Measurements from ENCODE around the gene COX7A1. TPM values are rescaled to one million over a fixed set of nuclear protein-coding genes. Genes with fewer than 3 reads are reported as not detected.

COX7A1 gene
- total RNA-seq, 6 experiments from 2014 or later, result 59.8 to 139 (median 85.5) TPM

GRCh38 chr19:36128392-36128736, 23.9 kb downstream of the COX7A1 start:
- H3K27ac Mint-ChIP-seq, result peak overlapping the region; percentile 93
- DNase-seq, result no peak
- H3K36me3 Mint-ChIP-seq (ENCODE audit: low read depth), result peaks cover 7% of the 10 kb centered on the region
- H3K9me3 Mint-ChIP-seq, result no peaks in the 10 kb centered on the region
- peak overlapping the region; percentile 91 for H3K4me3 Mint-ChIP-seq
- no peaks in the 10 kb centered on the region for H3K27me3 Mint-ChIP-seq (ENCODE audit: insufficient read depth)
- H3K4me1 Mint-ChIP-seq (ENCODE audit: low read depth), result peaks cover 15% of the 10 kb centered on the region
- TF ChIP-seq CTCF (IDR thresholded peaks at IDR 0.05), result no peak

GRCh38 chr19:36125557-36125956, 26.7 kb downstream of the COX7A1 start:
- peaks cover 13% of the 10 kb centered on the region for H3K36me3 Mint-ChIP-seq (ENCODE audit: low read depth)
- no peaks in the 10 kb centered on the region for H3K9me3 Mint-ChIP-seq
- TF ChIP-seq CTCF (IDR thresholded peaks at IDR 0.05), result no peak
- H3K4me3 Mint-ChIP-seq, result no peak overlapping the region
- H3K27me3 Mint-ChIP-seq (ENCODE audit: insufficient read depth), result no peaks in the 10 kb centered on the region
- DNase-seq, result no peak
- H3K4me1 Mint-ChIP-seq (ENCODE audit: low read depth), result peaks cover 6% of the 10 kb centered on the region
- H3K27ac Mint-ChIP-seq, result peak overlapping the region; percentile 21; the same call in 1 of the 2 replicates

- no peak overlapping the region for H3K4me3 Mint-ChIP-seq
Observed at GRCh38 chr19:36121486-36122124, 30.6 kb downstream of the COX7A1 start.

GRCh38 chr19:36120984-36121358, 31.3 kb downstream of the COX7A1 start:
- Mint-ChIP-seq H3K27ac (no peak overlapping the region), H3K27me3 (ENCODE audit: insufficient read depth) (no peaks in the 10 kb centered on the region; the same call in 1 of the 2 replicates), H3K9me3 (no peaks in the 10 kb centered on the region), H3K4me1 (ENCODE audit: low read depth) (peaks cover 29% of the 10 kb centered on the region), H3K4me3 (no peak overlapping the region), H3K36me3 (ENCODE audit: low read depth) (peaks cover 38% of the 10 kb centered on the region)
- no peak for TF ChIP-seq CTCF (IDR thresholded peaks at IDR 0.05)
- no peak for DNase-seq

More at GRCh38 chr19:36121486-36122124, 30.6 kb downstream of the COX7A1 start:
- DNase-seq, result no peak
- H3K9me3 Mint-ChIP-seq, result no peaks in the 10 kb centered on the region
- H3K27ac Mint-ChIP-seq, result no peak overlapping the region
- peaks cover 22% of the 10 kb centered on the region for H3K4me1 Mint-ChIP-seq (ENCODE audit: low read depth)
- H3K27me3 Mint-ChIP-seq (ENCODE audit: insufficient read depth), result no peaks in the 10 kb centered on the region; the same call in 1 of the 2 replicates
- H3K36me3 Mint-ChIP-seq (ENCODE audit: low read depth), result peaks cover 34% of the 10 kb centered on the region
- no peak for TF ChIP-seq CTCF (IDR thresholded peaks at IDR 0.05)

GRCh38 chr19:36120092-36120983, 31.9 kb downstream of the COX7A1 start:
- Mint-ChIP-seq H3K27me3 (ENCODE audit: insufficient read depth) (no peaks in the 10 kb centered on the region; the same call in 1 of the 2 replicates), H3K36me3 (ENCODE audit: low read depth) (peaks cover 32% of the 10 kb centered on the region), H3K4me3 (no peak overlapping the region), H3K9me3 (no peaks in the 10 kb centered on the region), H3K27ac (no peak overlapping the region), H3K4me1 (ENCODE audit: low read depth) (peaks cover 30% of the 10 kb centered on the region)
- DNase-seq, result no peak
- TF ChIP-seq CTCF (IDR thresholded peaks at IDR 0.05), result no peak

Data from HFFc6 (cell line).